ENCODE results near the gene TNS3.

DNA sequence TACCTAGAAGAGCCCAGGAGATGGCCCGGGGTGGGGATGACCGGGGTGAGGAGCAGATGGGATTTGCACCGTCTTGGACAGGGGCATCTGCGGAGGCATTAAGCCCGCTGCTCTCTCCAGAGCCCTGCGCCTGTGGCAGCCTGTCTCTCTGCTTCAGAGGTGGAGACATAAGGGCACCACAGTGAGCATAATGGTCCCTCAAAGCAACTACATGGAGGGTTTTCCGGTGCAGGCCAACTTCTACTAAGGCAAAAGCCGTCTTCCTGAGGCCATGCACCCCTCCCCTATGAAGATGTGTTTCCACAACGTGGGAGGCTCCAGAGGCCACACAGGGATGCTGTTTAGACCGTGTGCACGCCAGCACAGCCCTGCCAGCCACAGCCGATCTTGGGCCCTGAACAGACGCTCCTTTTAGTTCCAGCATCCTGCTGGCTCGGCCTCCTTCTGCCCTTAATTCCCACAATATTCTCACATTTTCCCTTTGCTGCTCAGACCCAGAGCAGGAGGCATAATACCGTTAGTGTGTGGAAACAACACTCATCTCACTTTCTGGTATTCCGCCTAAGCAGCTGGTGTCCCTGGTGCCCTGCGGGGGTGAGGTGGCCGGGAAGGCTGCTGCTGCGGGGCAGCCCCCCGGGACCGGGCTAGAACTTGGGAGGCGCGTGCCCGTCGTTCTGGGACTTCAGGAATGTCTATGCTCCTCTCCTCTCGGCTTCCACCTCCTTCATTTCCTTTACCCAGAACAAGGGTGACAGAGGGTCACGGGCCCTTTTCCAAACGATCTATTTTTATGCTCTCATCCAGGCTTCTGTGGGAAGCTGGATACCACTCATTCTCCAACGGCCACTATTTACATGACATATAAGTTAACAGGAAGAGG lies 266.9 kb downstream of the TNS3 start:
- TF ChIP-seq EZH2 (IDR thresholded peaks at IDR 0.05; ENCODE audit: low read depth) (no peak), CTCF (conservative IDR thresholded peaks at IDR 0.05) (no peak)
